Putamen (tissue), 1 donor: Measurements from ENCODE around the gene RPS6KA5.

ENCODE experiments used
- DNase-seq: peaks from one replicate; pipeline ENCODE4 v3.0.0-alpha.2; 2016; ENCODE audit warnings: low spot score

RPS6KA5 gene

GRCh38 chr14:90807060-90807459 is 253.4 kb downstream of the RPS6KA5 start:
- no peak for DNase-seq

- DNase-seq = peak; percentile 50
Measured at GRCh38 chr14:90805662-90806540, 254.5 kb downstream of the RPS6KA5 start.

- DNase-seq = no peak
Measured at GRCh38 chr14:90805084-90805391, 255.4 kb downstream of the RPS6KA5 start.

- DNase-seq = no peak
Measured at GRCh38 chr14:90804292-90805083, 256.0 kb downstream of the RPS6KA5 start.

- no peak for DNase-seq
Measured at GRCh38 chr14:90803249-90803648, 257.2 kb downstream of the RPS6KA5 start.

GRCh38 chr14:90799420-90799819 is 261.0 kb downstream of the RPS6KA5 start:
- no peak for DNase-seq

GRCh38 chr14:90797919-90798318 is 262.5 kb downstream of the RPS6KA5 start:
- no peak for DNase-seq
